HepG2 (cell line): ENCODE results near the gene GAS5. TPM values are rescaled to one million over a fixed set of nuclear protein-coding genes. Genes with fewer than 3 reads are reported as not detected.

Source experiments
- ATAC-seq: fragments of 200-7000 bp; cut with Tn5 transposase; 3 replicates; pipeline ENCODE4 v1.9.1; 2020; ENCODE audit warnings: mild to moderate bottlenecking, moderate library complexity
- BruUV-seq: library from RNA; stranded (reverse); fragments of 400-500 nt; replicated peaks from 2 replicates; lab custom pipeline; 2021; lab: Mats Ljungman, UMichigan
- CTCF ChIA-PET: fragments of 300-600 bp; formaldehyde crosslinking; extraction: SDS; loops from one replicate; lab custom pipeline; 2021; ENCODE audit warnings: low total read pairs, inconsistent platforms, low intra/inter-chr PET ratio; lab: Yijun Ruan, JAX
- POLR2A ChIA-PET: fragments of 350-600 bp; sonication (Branson Sonifier 250); formaldehyde crosslinking; loops from one replicate; lab custom pipeline; 2020; ENCODE audit warnings: antibody characterized with exemption, inconsistent platforms; lab: Yijun Ruan, JAX
- DNase-seq: peaks from one replicate; pipeline ENCODE4 v3.0.0-alpha.2; 2015; ENCODE audit warnings: low spot score
- FAIRE-seq: peaks from 3 replicates; lab custom pipeline; 2011; peaks lifted over from hg19 to GRCh38; lab: Jason Lieb, UNC
- H2AFZ ChIP-seq: one replicate; pipeline ENCODE4 v1.6.1; 2011; ENCODE audit warnings: low read length, inconsistent platforms
- H3K27ac ChIP-seq: fragments of 300-600 bp; 3 replicates; pipeline ENCODE4 v1.8.0; 2011; ENCODE audit warnings: mixed run types, mild to moderate bottlenecking, mixed read lengths, low read length, inconsistent platforms; ENCODE audit not compliant: insufficient read depth; ENCODE audit errors: extremely low read length
- H3K27me3 ChIP-seq, 2 experiments: fragments of 200-600 bp in 1 of 2; 2 replicates in 1 of 2; 3 replicates in 1 of 2; pipeline versions ENCODE4 v1.6.0 to v1.8.0; 2011; ENCODE audit warnings: low read length in 2 of 2, mild to moderate bottlenecking in 2 of 2, moderate library complexity in 2 of 2, inconsistent platforms in 1 of 2; ENCODE audit not compliant: insufficient read depth in 2 of 2, control insufficient read depth in 1 of 2
- H3K36me3 ChIP-seq, 2 experiments: fragments of 200-600 bp in 1 of 2; replicated peaks in 1 of 2; 2 replicates in 1 of 2; 3 replicates in 1 of 2; pipeline versions ENCODE4 v1.5.1 to v1.8.0; 2011; ENCODE audit warnings: low read length in 2 of 2, inconsistent platforms in 1 of 2; ENCODE audit not compliant: insufficient read depth in 2 of 2, control insufficient read depth in 1 of 2
- H3K4me1 ChIP-seq: 2 replicates; pipeline ENCODE4 v1.5.1; 2012; ENCODE audit warnings: low read length, inconsistent platforms; ENCODE audit not compliant: insufficient read depth
- H3K4me2 ChIP-seq: 2 replicates; pipeline ENCODE4 v1.6.0; 2011; ENCODE audit warnings: low read depth, low read length, inconsistent platforms
- H3K4me3 ChIP-seq, 3 experiments: fragments of 200-600 bp in 1 of 3; sonication (generic), shearing (Covaris generic) in 1 of 3; replicated peaks in 1 of 3; 2 replicates each; pipeline ENCODE4 v1.5.1; 2011 to 2016; ENCODE audit warnings: low read length in 3 of 3, inconsistent platforms in 2 of 3, low read depth in 2 of 3, mild to moderate bottlenecking in 2 of 3, control low read depth in 1 of 3, mixed read lengths in 1 of 3; ENCODE audit not compliant: insufficient read depth in 1 of 3
- H3K79me2 ChIP-seq: one replicate; pipeline ENCODE4 v1.6.1; 2011; ENCODE audit warnings: low read length, inconsistent platforms; ENCODE audit not compliant: insufficient read depth
- H3K9ac ChIP-seq: 2 replicates; pipeline ENCODE4 v1.6.0; 2011; ENCODE audit warnings: mild to moderate bottlenecking, low read depth, low read length, inconsistent platforms; ENCODE audit not compliant: insufficient read depth
- H3K9me3 ChIP-seq: 2 replicates; pipeline ENCODE4 v1.5.1; 2012; ENCODE audit warnings: mild to moderate bottlenecking, low read length
- H4K20me1 ChIP-seq: 2 replicates; pipeline ENCODE4 v1.6.0; 2011; ENCODE audit warnings: inconsistent platforms, mild to moderate bottlenecking, low read length, moderate library complexity; ENCODE audit not compliant: insufficient read depth
- PRPF4 ChIP-seq: fragments of 200-400 bp; formaldehyde crosslinking; IDR thresholded peaks from 2 replicates; pipeline ENCODE4 v1.6.1; 2016; ENCODE audit warnings: low read length, low read depth; ENCODE audit not compliant: poor library complexity, severe bottlenecking
- RXRB ChIP-seq: IDR thresholded peaks from 2 replicates; pipeline ENCODE4 v1.6.1; 2016; ENCODE audit warnings: borderline replicate concordance, missing genetic modification reagents, missing compliant biosample characterization
- ZGPAT ChIP-seq: IDR thresholded peaks from 2 replicates; pipeline ENCODE4 v1.6.1; 2016; ENCODE audit warnings: mild to moderate bottlenecking
- ZHX1 ChIP-seq: sonication (generic); formaldehyde crosslinking; IDR thresholded peaks from 2 replicates; pipeline ENCODE4 v1.8.1; 2022; ENCODE audit warnings: low read depth, mild to moderate bottlenecking, missing genetic modification reagents
- ZNF597 ChIP-seq: sonication (generic); formaldehyde crosslinking; IDR thresholded peaks from 2 replicates; pipeline ENCODE4 v1.5.0; 2020; ENCODE audit warnings: missing genetic modification reagents
- WGBS: methylation state at CpG from one replicate; pipeline ENCODE4 v1.1.6; 2017; ENCODE audit warnings: low lambda C conversion rate; 5-methylcytosine and 5-hydroxymethylcytosine counted together
- in situ Hi-C: cut with HindIII; loops from 2 replicates; pipeline ENCODE4 v1.10.0; 2017; ENCODE audit warnings: low pct_unique_long_range_greater_than_20kb; ENCODE audit not compliant: extremely low pct_ligation_motif_present
- intact Hi-C: fragments of 100-400 bp; cut with micrococcal nuclease; formaldehyde crosslinking; loops from one replicate; pipeline ENCODE4 v1.10.0; 2022; ENCODE audit not compliant: unreplicated experiment
- polyA plus RNA-seq, 8 experiments: library from polyadenylated mRNA; depleted of rRNA in 3 of 8; stranded (reverse) in 7 of 8; unstranded in 1 of 8; fragments of >200 nt; fragmentation: Illumina TruSeq in 4 of 8; extraction: Trizol in 4 of 8; gene quantifications; 2 replicates each; pipeline versions ENCODE4 v1.2.1 to v1.2.3, GENCODE V29; 2011 to 2016; ENCODE audit warnings: low read depth in 4 of 8, missing spikeins in 1 of 8, mixed read lengths in 1 of 8; ENCODE audit not compliant: insufficient read depth in 1 of 8
- total RNA-seq, 5 experiments: library from RNA; depleted of rRNA; stranded (reverse); fragments of >200 nt; fragmentation: Illumina TruSeq; extraction: Trizol; gene quantifications; 2 replicates each; pipeline ENCODE4 v1.2.3, GENCODE V29; 2016; ENCODE audit warnings: low read depth in 1 of 5

Gene GAS5
- total and polyA plus RNA-seq, 2 of the 13 experiments (the other 11 are each of a cell fraction or from before 2014, with no cell fraction given): 352 to 738 TPM

- Histone ChIP-seq H4K20me1 (no peaks in the 10 kb centered on the region), H3K4me2 (no peak overlapping the region), H3K9me3 (no peaks in the 10 kb centered on the region), H3K27ac (no peak overlapping the region), H3K9ac (no peak overlapping the region), H3K36me3 (peaks cover 8 to 14% of the 10 kb centered on the region in 2 experiments), H3K79me2 (no peaks in the 10 kb centered on the region), H3K27me3 (no peaks in the 10 kb centered on the region), H2AFZ (no peak overlapping the region), H3K4me1 (no peaks in the 10 kb centered on the region), H3K4me3 (no peak overlapping the region)
- DNase-seq (no peak), FAIRE-seq (no peak), ATAC-seq (no peak)
- 96% methylated on average over 4 of the region's 4 CpGs for WGBS
- TF ChIP-seq RXRB: no peak
- TF ChIP-seq ZGPAT (CRISPR knock-in tag): no peak
- TF ChIP-seq ZHX1 (CRISPR knock-in tag): no peak
- no peak for TF ChIP-seq ZNF597 (CRISPR knock-in tag)
- no peak for TF ChIP-seq PRPF4
- in situ Hi-C loops (no loop called here), intact Hi-C loops (no loop called here)
- CTCF ChIA-PET: no interaction called here
- POLR2A ChIA-PET: no interaction called here
- no TSS peak for BruUV-seq
Measured at GRCh38 chr1:173886746-173887611, 19.2 kb upstream of the GAS5 start.
